Astrocyte (in vitro differentiated cells and primary cell): Measurements from ENCODE around the gene GP2. TPM values are rescaled to one million over a fixed set of nuclear protein-coding genes. Genes with fewer than 3 reads are reported as not detected.

Source experiments
- DNase-seq: peaks from one replicate; pipeline ENCODE4 v3.0.0-alpha.2; 2010; ENCODE audit warnings: low read depth
- FAIRE-seq: peaks from 2 replicates; lab custom pipeline; 2011; peaks lifted over from hg19 to GRCh38; lab: Jason Lieb, UNC
- H2AFZ ChIP-seq: 2 replicates; pipeline ENCODE4 v1.6.0; 2012; ENCODE audit warnings: low read depth, low read length, inconsistent platforms
- H3K27ac ChIP-seq: 2 replicates; pipeline ENCODE4 v1.5.1; 2011; ENCODE audit warnings: low read depth, low read length, inconsistent platforms
- H3K27me3 ChIP-seq: 2 replicates; pipeline ENCODE4 v1.6.0; 2011; ENCODE audit warnings: low read length, inconsistent platforms; ENCODE audit not compliant: insufficient read depth
- H3K36me3 ChIP-seq: 2 replicates; pipeline ENCODE4 v1.5.1; 2011; ENCODE audit warnings: low read length, inconsistent platforms; ENCODE audit not compliant: insufficient read depth
- H3K4me1 ChIP-seq: 2 replicates; pipeline ENCODE4 v1.5.1; 2011; ENCODE audit warnings: low read length, inconsistent platforms; ENCODE audit not compliant: insufficient read depth
- H3K4me2 ChIP-seq: 2 replicates; pipeline ENCODE4 v1.6.0; 2012; ENCODE audit warnings: low read length, inconsistent platforms
- H3K4me3 ChIP-seq: 2 replicates; pipeline ENCODE4 v1.5.1; 2011; ENCODE audit warnings: low read depth, mild to moderate bottlenecking, low read length, inconsistent platforms; ENCODE audit not compliant: insufficient read depth
- H3K79me2 ChIP-seq: 2 replicates; pipeline ENCODE4 v1.6.0; 2012; ENCODE audit warnings: mild to moderate bottlenecking, low read length, inconsistent platforms; ENCODE audit not compliant: insufficient read depth
- H3K9ac ChIP-seq: 2 replicates; pipeline ENCODE4 v1.6.0; 2012; ENCODE audit warnings: mild to moderate bottlenecking, low read length, inconsistent platforms
- H3K9me3 ChIP-seq: 2 replicates; pipeline ENCODE4 v1.5.1; 2012; ENCODE audit warnings: low read depth, mild to moderate bottlenecking, low read length, inconsistent platforms; ENCODE audit not compliant: insufficient read depth
- H4K20me1 ChIP-seq: 2 replicates; pipeline ENCODE4 v1.6.0; 2012; ENCODE audit warnings: low read length, inconsistent platforms; ENCODE audit not compliant: insufficient read depth
- H3K27ac Mint-ChIP-seq: one replicate; pipeline ENCODE4 v1.8.0; 2021; ENCODE audit warnings: mild to moderate bottlenecking, mixed read lengths; ENCODE audit not compliant: unreplicated experiment
- H3K27me3 Mint-ChIP-seq: one replicate; pipeline ENCODE4 v1.8.0; 2021; ENCODE audit warnings: low read depth, mixed read lengths; ENCODE audit not compliant: unreplicated experiment
- H3K36me3 Mint-ChIP-seq: one replicate; pipeline ENCODE4 v1.8.0; 2021; ENCODE audit warnings: low read depth, mixed read lengths; ENCODE audit not compliant: unreplicated experiment
- H3K4me1 Mint-ChIP-seq: one replicate; pipeline ENCODE4 v1.8.0; 2021; ENCODE audit warnings: low read depth, mixed read lengths; ENCODE audit not compliant: unreplicated experiment
- H3K4me3 Mint-ChIP-seq: one replicate; pipeline ENCODE4 v1.8.0; 2021; ENCODE audit warnings: mild to moderate bottlenecking, moderate library complexity, mixed read lengths; ENCODE audit not compliant: unreplicated experiment
- H3K9me3 Mint-ChIP-seq: one replicate; pipeline ENCODE4 v1.8.0; 2021; ENCODE audit warnings: mild to moderate bottlenecking, mixed read lengths; ENCODE audit not compliant: unreplicated experiment
- CTCF ChIP-seq: IDR thresholded peaks from 2 replicates; pipeline ENCODE4 v1.5.1; 2011; ENCODE audit warnings: low read depth, mild to moderate bottlenecking, inconsistent platforms, low read length, moderate library complexity; ENCODE audit not compliant: insufficient read depth
- EZH2 ChIP-seq: IDR thresholded peaks from 2 replicates; pipeline ENCODE4 v1.6.1; 2012; ENCODE audit warnings: mild to moderate bottlenecking, low read length, inconsistent platforms; ENCODE audit not compliant: insufficient read depth
- total RNA-seq: library from RNA; stranded (reverse); gene quantifications from 2 replicates; pipeline ENCODE4 v1.2.1, GENCODE V29; 2021

Gene GP2
- total RNA-seq, 1 donor from 2014 or later: not detected

- Histone ChIP-seq H2AFZ (no peak overlapping the region), H3K9me3 (no peaks in the 10 kb centered on the region), H3K27ac (no peak overlapping the region), H3K9ac (no peak overlapping the region), H3K4me1 (no peaks in the 10 kb centered on the region), H3K36me3 (no peaks in the 10 kb centered on the region), H4K20me1 (no peaks in the 10 kb centered on the region), H3K79me2 (no peaks in the 10 kb centered on the region), H3K4me3 (no peak overlapping the region), H3K4me2 (no peak overlapping the region), H3K27me3 (no peaks in the 10 kb centered on the region)
- TF ChIP-seq EZH2: no peak
- TF ChIP-seq CTCF: no peak
- DNase-seq (no peak), FAIRE-seq (no peak)
- no peak overlapping the region for H3K27ac Mint-ChIP-seq
- H3K36me3 Mint-ChIP-seq: no peaks in the 10 kb centered on the region
- no peaks in the 10 kb centered on the region for H3K4me1 Mint-ChIP-seq
- H3K4me3 Mint-ChIP-seq: no peak overlapping the region
- H3K9me3 Mint-ChIP-seq: no peaks in the 10 kb centered on the region
- peaks cover 22% of the 10 kb centered on the region for H3K27me3 Mint-ChIP-seq
These were observed 18.3 kb downstream of the GP2 start for GRCh38 chr16:20308801-20309590.

GRCh38 chr16:20308266-20308665 is 19.0 kb downstream of the GP2 start:
- Histone ChIP-seq H3K9me3 (no peaks in the 10 kb centered on the region), H3K79me2 (no peaks in the 10 kb centered on the region), H2AFZ (no peak overlapping the region), H3K9ac (no peak overlapping the region), H3K27me3 (no peaks in the 10 kb centered on the region), H3K36me3 (no peaks in the 10 kb centered on the region), H3K27ac (no peak overlapping the region), H3K4me2 (no peak overlapping the region), H3K4me3 (no peak overlapping the region), H4K20me1 (no peaks in the 10 kb centered on the region), H3K4me1 (no peaks in the 10 kb centered on the region)
- Mint-ChIP-seq H3K27me3 (peaks cover 22% of the 10 kb centered on the region), H3K4me3 (no peak overlapping the region), H3K4me1 (no peaks in the 10 kb centered on the region), H3K27ac (no peak overlapping the region), H3K9me3 (no peaks in the 10 kb centered on the region), H3K36me3 (no peaks in the 10 kb centered on the region)
- FAIRE-seq (no peak), DNase-seq (no peak)
- TF ChIP-seq CTCF: no peak
- TF ChIP-seq EZH2: no peak

- Histone ChIP-seq H3K27me3 (no peaks in the 10 kb centered on the region), H3K4me1 (no peaks in the 10 kb centered on the region), H3K9ac (no peak overlapping the region), H4K20me1 (no peaks in the 10 kb centered on the region), H3K4me2 (no peak overlapping the region), H3K27ac (no peak overlapping the region), H3K4me3 (no peak overlapping the region), H3K9me3 (no peaks in the 10 kb centered on the region), H3K36me3 (no peaks in the 10 kb centered on the region), H2AFZ (no peak overlapping the region), H3K79me2 (no peaks in the 10 kb centered on the region)
- Mint-ChIP-seq H3K27me3 (peaks cover 22% of the 10 kb centered on the region), H3K36me3 (no peaks in the 10 kb centered on the region), H3K9me3 (no peaks in the 10 kb centered on the region), H3K4me3 (no peak overlapping the region), H3K4me1 (no peaks in the 10 kb centered on the region), H3K27ac (no peak overlapping the region)
- FAIRE-seq (no peak), DNase-seq (no peak)
- TF ChIP-seq EZH2 (no peak), CTCF (no peak)
These were observed 19.5 kb downstream of the GP2 start for GRCh38 chr16:20307791-20308190.
